Measurements from ENCODE around the gene HECTD4. TPM values are rescaled to one million over a fixed set of nuclear protein-coding genes. Genes with fewer than 3 reads are reported as not detected.

HECTD4 gene
- total RNA-seq, 1 experiment from 2014 or later: 31.2 TPM

DNA sequence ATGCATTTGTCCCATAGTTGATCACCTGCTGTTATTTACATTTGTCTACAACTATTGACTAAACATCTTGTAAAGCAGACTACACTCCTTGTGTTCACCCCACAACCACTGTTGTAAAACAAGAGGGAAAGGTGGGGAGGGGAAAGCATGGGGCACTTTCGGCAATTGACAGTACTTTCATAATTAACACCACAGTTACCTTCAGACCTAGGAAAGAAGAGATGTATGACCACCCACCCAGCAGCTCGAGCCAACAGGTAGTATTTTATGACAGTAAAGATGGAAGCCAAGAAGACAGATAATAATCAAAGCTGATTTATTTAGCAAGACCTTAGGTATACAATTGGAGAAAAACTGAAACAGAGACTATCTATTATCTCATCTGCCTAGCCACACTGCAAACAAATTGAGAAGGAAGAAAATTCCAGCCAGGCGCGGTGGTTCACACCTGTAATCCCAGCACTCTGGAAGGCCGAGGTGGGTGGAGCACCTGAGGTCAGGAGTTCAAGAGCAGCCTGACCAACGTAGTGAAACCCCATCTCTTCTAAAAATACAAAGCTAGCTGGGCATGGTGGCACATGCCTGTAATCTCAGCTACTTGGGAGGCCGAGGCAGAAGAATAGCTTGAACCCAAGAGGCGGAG lies 11.2 kb downstream of the HECTD4 start:
- Histone ChIP-seq H3K9me3 (ENCODE audit: control insufficient read depth in 1 of 2, insufficient read depth in 1 of 2, low read depth in 1 of 2, low read length in 2 of 2) (no peaks in the 10 kb centered on the region), H3K79me2 (ENCODE audit: insufficient read depth, low read length) (peaks cover 32% of the 10 kb centered on the region), H3K9ac (ENCODE audit: low read length) (no peak overlapping the region), H3K4me3 (replicated peaks in 1 of 2; ENCODE audit: low read depth in 1 of 2, low read length in 2 of 2) (no peak overlapping the region), H3K9me2 (ENCODE audit: insufficient read depth) (no peaks in the 10 kb centered on the region), H3K36me3 (ENCODE audit: control insufficient read depth in 1 of 2, insufficient read depth in 2 of 2, low read length in 2 of 2) (no peaks in the 10 kb centered on the region), H3K27me3 (ENCODE audit: insufficient read depth, low read length) (no peaks in the 10 kb centered on the region), H3K27ac (ENCODE audit: low read depth, low read length) (no peak overlapping the region), H2AFZ (ENCODE audit: low read depth, low read length, poor library complexity, severe bottlenecking) (no peak overlapping the region), H3K4me2 (ENCODE audit: low read length) (peak overlapping the region; percentile 36), H4K20me1 (ENCODE audit: insufficient read depth) (no peaks in the 10 kb centered on the region), H3K4me1 (ENCODE audit: control insufficient read depth in 1 of 2, insufficient read depth in 2 of 2, low read length in 2 of 2) (peaks cover 7 to 14% of the 10 kb centered on the region in 2 experiments; a peak in 3 of 4 replicates)
- no peak for DNase-seq (ENCODE audit: low read depth, low spot score)
- BruUV-seq (replicated peaks): no TSS peak
- ChIA-PET CTCF (no interaction called here), RAD21 (ENCODE audit: low non-redundant PET in 1 of 2, low total read pairs in 2 of 2, uncharacterized antibody in 2 of 2, unreplicated experiment in 2 of 2) (no interaction called here), POLR2A (no interaction called here)
- TF ChIP-seq, protein P1, sequence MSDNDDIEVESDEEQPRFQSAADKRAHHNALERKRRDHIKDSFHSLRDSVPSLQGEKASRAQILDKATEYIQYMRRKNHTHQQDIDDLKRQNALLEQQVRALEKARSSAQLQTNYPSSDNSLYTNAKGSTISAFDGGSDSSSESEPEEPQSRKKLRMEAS (IDR thresholded peaks at IDR 0.05): no peak
- TF ChIP-seq, protein P2, sequence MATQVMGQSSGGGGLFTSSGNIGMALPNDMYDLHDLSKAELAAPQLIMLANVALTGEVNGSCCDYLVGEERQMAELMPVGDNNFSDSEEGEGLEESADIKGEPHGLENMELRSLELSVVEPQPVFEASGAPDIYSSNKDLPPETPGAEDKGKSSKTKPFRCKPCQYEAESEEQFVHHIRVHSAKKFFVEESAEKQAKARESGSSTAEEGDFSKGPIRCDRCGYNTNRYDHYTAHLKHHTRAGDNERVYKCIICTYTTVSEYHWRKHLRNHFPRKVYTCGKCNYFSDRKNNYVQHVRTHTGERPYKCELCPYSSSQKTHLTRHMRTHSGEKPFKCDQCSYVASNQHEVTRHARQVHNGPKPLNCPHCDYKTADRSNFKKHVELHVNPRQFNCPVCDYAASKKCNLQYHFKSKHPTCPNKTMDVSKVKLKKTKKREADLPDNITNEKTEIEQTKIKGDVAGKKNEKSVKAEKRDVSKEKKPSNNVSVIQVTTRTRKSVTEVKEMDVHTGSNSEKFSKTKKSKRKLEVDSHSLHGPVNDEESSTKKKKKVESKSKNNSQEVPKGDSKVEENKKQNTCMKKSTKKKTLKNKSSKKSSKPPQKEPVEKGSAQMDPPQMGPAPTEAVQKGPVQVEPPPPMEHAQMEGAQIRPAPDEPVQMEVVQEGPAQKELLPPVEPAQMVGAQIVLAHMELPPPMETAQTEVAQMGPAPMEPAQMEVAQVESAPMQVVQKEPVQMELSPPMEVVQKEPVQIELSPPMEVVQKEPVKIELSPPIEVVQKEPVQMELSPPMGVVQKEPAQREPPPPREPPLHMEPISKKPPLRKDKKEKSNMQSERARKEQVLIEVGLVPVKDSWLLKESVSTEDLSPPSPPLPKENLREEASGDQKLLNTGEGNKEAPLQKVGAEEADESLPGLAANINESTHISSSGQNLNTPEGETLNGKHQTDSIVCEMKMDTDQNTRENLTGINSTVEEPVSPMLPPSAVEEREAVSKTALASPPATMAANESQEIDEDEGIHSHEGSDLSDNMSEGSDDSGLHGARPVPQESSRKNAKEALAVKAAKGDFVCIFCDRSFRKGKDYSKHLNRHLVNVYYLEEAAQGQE (IDR thresholded peaks at IDR 0.05; ENCODE audit: low read depth): no peak
- TF ChIP-seq EZH2phosphoT487 (IDR thresholded peaks at IDR 0.05; ENCODE audit: borderline replicate concordance) (no peak), EGR1 (IDR thresholded peaks at IDR 0.05; ENCODE audit: low read depth) (no peak), SP1 (IDR thresholded peaks at IDR 0.05; ENCODE audit: low read depth) (no peak)
- intact Hi-C loops (cut with micrococcal nuclease): no loop called here
- no peak for ATAC-seq

DNA sequence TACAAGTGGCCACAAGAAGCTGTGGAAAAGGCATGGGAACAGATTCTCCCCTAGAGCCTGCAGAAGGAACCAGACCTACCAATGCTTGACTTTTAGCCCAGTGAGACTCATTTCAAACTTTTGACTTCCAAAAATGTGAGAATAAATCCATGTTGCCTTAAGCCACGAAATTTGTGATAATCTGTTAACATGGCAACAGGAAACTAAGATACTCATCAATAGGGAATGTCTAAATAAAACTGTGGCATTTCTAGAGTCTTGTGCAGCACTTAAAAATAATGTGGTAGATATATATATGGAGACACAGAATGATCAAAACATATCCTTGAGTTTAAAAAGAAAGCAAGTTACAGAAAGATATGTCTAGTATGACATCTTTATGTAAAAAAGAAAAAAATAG lies 12.0 kb downstream of the HECTD4 start:
- intact Hi-C loops (cut with micrococcal nuclease): no loop called here
- ChIA-PET RAD21 (ENCODE audit: low non-redundant PET in 1 of 2, low total read pairs in 2 of 2, uncharacterized antibody in 2 of 2, unreplicated experiment in 2 of 2) (no interaction called here), POLR2A (no interaction called here), CTCF (no interaction called here)
- peaks cover 32% of the 10 kb centered on the region for H3K79me2 ChIP-seq (ENCODE audit: insufficient read depth, low read length)
- ATAC-seq (no peak), DNase-seq (ENCODE audit: low read depth, low spot score) (no peak)
- H3K4me3 ChIP-seq (replicated peaks in 1 of 2; ENCODE audit: low read depth in 1 of 2, low read length in 2 of 2): no peak overlapping the region
- no peak overlapping the region for H2AFZ ChIP-seq (ENCODE audit: low read depth, low read length, poor library complexity, severe bottlenecking)
- no peaks in the 10 kb centered on the region for H3K36me3 ChIP-seq (ENCODE audit: control insufficient read depth in 1 of 2, insufficient read depth in 2 of 2, low read length in 2 of 2)
- H3K4me2 ChIP-seq (ENCODE audit: low read length): no peak overlapping the region
- H3K9ac ChIP-seq (ENCODE audit: low read length): no peak overlapping the region
- H3K27me3 ChIP-seq (ENCODE audit: insufficient read depth, low read length): no peaks in the 10 kb centered on the region
- BruUV-seq (replicated peaks): no TSS peak
- H3K9me2 ChIP-seq (ENCODE audit: insufficient read depth): no peaks in the 10 kb centered on the region
- peaks cover 7 to 14% of the 10 kb centered on the region in 2 experiments; a peak in 3 of 4 replicates for H3K4me1 ChIP-seq (ENCODE audit: control insufficient read depth in 1 of 2, insufficient read depth in 2 of 2, low read length in 2 of 2)
- H4K20me1 ChIP-seq (ENCODE audit: insufficient read depth): no peaks in the 10 kb centered on the region
- H3K27ac ChIP-seq (ENCODE audit: low read depth, low read length): no peak overlapping the region
- no peaks in the 10 kb centered on the region for H3K9me3 ChIP-seq (ENCODE audit: control insufficient read depth in 1 of 2, insufficient read depth in 1 of 2, low read depth in 1 of 2, low read length in 2 of 2)
- no peak for TF ChIP-seq RAD21 (IDR thresholded peaks at IDR 0.05; ENCODE audit: low read depth)
- no peak for TF ChIP-seq SRF (IDR thresholded peaks at IDR 0.05; ENCODE audit: low read depth)
- TF ChIP-seq POLR2A (IDR thresholded peaks at IDR 0.05; ENCODE audit: borderline replicate concordance, extremely low read depth, insufficient read depth, insufficient read length): no peak
- TF ChIP-seq EGR1 (IDR thresholded peaks at IDR 0.05; ENCODE audit: low read depth): no peak
- no peak for TF ChIP-seq ZNF274 (IDR thresholded peaks at IDR 0.05; ENCODE audit: low read depth, low read length)
- TF ChIP-seq ELF1 (IDR thresholded peaks at IDR 0.05; ENCODE audit: borderline replicate concordance, low read depth): no peak
- TF ChIP-seq, protein P3, sequence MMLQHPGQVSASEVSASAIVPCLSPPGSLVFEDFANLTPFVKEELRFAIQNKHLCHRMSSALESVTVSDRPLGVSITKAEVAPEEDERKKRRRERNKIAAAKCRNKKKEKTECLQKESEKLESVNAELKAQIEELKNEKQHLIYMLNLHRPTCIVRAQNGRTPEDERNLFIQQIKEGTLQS (IDR thresholded peaks at IDR 0.05): no peak
- no peak for TF ChIP-seq EZH2phosphoT487 (IDR thresholded peaks at IDR 0.05; ENCODE audit: borderline replicate concordance)
- no peak for TF ChIP-seq JUND (IDR thresholded peaks at IDR 0.05)
- TF ChIP-seq, protein P2 (IDR thresholded peaks at IDR 0.05; ENCODE audit: low read depth): no peak
